HG03097 (cell line): Measurements from ENCODE around the gene SNX5.

Experiments used
- ATAC-seq: cut with Tn5 transposase; IDR thresholded peaks from one replicate; pipeline ENCODE4 v1.9.1; 2021; ENCODE audit not compliant: unreplicated experiment, low FRiP score

SNX5 gene

GRCh38 chr20:17941826-17942196, 26.8 kb downstream of the SNX5 start:
- ATAC-seq = no peak

DNA sequence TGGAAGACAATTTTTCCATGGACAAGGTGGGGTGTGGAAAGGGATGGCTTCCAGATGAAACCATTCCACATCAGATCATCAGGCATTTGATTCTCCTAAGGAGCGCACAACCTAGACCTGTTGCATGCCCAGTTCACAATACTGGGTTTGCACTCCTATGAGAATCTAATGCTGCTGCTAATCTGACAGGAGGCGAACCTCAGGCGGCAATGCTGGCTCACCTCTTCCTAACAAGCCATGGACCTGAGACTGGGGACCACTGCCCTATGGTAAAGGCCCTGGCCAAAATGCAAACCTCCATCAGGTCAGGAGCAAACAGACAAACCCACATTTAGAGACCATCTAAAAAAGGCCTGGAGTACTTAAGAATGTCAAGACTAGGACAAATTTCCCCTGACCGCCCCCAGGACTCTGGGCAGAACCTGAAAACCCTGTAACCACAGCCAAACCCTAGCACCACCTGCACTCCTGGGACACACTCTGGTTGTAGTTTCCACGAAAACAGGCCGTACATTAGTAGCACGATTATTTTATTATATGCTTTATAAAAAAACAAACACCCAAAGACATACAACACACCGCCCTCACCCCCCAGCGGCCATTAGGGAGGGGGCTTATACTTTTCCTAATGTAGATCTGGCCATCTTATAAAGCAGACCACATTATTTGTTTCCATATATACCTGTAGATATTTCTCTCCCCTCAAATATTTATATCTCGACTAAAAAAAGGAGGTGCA, 27.3 kb downstream of the SNX5 start:
- ATAC-seq = no peak

DNA sequence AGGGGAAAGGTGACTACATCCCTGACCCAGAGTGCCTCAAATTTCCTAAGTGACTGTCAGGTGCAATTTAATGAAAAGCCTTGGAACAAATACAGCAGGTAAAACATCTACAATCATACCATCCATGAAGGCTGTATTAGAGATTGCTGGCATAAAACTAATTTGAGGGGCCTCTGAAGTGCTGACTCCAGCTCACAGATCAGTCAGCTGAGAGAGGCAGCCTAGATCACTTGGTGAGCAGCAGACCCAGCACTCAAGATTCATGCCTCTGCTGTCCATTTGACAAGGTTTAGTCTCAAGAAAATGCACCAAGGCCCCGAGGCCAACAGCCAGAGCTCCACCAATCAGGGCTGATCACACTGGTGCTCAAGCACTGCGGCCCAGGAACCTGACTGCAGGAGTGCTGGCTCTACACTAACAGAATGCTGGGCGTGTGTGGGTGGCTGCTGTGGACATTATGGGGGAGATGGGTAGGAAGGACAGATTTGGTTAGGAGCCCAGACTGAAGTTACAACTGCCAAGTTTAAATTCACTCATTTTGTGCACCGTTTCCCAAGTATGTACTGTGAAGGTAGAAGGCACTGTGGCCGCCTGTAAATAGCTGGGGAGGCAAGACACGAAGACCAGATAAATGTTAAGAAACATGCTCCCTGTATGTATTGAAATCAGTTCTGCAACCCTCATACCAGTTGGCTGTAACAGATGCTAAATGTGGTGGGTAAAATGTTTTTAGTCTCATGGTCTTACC, 28.2 kb downstream of the SNX5 start:
- ATAC-seq = no peak

DNA sequence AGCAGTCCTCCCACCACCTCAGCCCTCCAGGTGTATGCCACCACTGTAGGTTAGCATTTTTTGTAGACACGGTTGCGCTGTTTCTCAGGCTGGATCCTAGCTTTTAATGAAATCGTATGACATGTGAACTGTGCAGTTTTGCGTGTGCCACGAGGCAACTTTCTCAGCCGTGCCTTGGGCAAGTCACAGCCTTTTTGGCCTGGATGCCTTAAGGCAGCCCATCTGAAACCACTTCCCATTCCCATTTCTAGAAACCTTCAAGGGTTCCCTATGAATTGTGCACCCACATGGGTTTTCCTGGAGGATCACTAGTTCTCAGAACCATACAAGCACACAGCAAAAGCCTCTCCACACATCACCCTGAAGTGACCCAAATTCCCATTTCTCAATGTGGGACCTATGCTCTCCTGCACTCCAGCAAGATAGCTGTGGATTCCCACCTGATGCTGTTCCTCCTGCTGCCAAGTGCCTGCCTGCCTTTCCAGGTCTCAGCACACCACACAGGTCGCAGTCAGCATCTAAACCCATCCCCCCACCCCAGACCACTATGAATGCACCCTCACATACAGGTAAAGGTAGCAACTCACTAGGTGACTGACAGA, 28.9 kb downstream of the SNX5 start:
- ATAC-seq = no peak

DNA sequence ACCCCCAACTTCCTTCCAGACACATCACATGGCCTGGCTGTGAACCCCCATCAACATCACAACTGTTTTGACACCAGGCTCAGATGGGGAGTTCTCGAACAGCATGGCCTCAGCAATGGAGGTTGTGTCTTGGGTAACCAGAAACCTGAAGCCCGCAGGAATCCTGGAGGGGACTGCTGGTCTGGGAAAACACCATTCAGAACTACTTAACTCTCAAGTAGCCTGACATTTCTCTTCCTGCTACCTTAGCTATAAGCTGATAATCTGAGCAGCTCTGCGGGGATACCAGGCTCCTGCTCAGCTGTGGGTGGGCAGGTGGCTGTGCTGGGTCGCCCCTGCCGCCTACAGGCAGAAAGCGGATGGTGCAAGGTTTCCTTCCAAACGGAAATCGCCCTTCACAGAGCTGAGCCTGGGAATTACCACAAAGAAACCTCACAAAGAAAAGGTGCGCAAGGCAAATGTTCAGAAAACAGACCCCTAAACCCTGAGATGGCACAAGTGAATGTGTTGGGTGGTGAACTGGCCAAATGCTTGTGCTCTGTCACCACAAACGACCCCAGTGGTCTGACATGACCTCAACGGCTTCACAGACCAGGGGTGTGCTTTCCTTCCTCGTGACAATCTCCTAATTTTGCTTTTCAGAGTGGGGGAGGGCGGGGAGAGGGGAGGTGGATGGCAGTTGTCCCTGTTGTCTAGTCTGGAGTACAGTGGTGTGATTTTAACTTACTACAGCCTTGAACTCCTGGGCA, 29.5 kb downstream of the SNX5 start:
- ATAC-seq = peak; percentile 67

- ATAC-seq = no peak
These were observed 31.5 kb downstream of the SNX5 start for GRCh38 chr20:17936761-17937732.

DNA sequence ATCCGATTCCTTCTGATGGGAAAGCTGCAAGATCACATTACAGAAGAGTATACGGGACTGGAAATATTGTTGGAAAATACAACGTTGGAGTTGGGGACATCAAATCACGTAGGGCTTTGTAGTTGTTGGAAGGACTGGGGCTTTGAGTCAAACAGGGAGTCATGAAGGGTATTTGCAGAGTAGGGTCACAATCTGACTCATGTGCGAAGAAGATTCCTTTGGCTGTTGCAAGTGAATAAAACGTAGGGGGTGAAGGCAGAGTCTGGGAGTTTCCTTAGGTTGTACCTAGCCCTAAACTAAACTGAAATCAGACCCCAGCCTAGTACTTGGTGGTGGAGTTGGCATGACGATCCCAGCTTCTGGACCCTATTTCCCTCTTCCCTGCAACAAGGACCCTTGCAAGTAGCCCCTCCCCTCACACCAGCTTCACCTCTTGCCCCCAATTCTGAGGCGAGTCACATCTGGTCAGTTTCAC, 32.3 kb downstream of the SNX5 start:
- no peak for ATAC-seq

GRCh38 chr20:17935761-17936160, 32.8 kb downstream of the SNX5 start:
- ATAC-seq = no peak

- ATAC-seq = no peak
These were observed 33.4 kb downstream of the SNX5 start for GRCh38 chr20:17935186-17935585.

GRCh38 chr20:17934141-17934862, 34.3 kb downstream of the SNX5 start:
- ATAC-seq = no peak

DNA sequence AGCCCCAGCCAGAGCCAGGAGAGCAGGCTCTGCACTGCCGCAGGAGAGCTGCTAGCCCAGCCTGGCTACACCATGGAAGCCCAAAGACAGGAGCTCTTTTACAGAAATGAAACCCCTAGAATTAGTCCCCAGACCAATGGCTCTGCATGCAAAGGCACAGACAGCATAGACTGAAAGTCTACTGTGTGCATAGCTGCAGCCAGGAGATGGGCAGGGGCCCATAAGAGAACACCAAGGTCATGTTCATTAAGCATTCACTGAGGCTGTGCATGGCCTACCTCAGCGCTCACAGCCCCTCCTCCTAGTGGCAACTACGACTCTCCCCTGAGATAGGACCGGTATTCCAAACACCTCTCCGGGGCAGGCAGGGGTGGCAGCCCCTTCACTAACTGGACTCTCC, 34.9 kb downstream of the SNX5 start:
- no peak for ATAC-seq

GRCh38 chr20:17933121-17933520, 35.5 kb downstream of the SNX5 start:
- no peak for ATAC-seq

DNA sequence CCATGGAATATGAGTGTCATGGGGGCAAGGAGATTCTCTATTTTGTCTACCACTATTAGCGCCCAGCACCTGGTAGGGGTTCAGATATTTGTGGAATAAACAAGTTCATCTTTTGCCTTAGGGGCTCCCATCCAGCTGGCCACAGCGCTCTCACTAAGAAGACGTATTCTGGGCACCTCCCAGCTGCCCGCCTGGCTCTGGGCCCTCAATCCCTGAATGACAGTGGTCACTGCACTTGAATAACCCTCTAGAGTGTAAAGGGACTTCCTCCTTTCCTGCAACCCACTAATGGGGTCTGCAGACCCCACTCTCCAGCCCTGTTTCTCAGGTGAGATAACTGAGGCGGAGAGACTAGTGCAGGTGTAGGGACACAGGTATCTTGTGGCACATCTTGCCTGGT, 36.2 kb downstream of the SNX5 start:
- no peak for ATAC-seq

DNA sequence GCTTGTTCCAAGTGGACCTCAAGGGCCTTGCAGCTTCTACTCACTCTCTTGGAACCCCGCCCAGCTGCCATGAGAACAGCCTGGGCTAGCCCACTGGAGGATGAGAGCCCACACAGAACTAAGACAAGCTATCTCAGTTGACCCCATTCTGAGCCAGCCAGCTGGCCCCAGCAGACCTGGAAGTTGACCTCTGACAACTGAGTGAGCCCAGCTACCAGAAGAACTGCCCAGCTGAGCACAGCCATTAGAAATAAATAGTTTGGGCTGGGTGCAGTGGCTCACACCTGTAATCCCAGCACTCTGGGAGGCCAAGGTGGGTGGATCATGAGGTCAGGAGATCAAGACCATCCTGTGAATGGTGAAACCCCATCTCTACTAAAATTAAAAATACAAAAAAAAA, 37.1 kb downstream of the SNX5 start:
- no peak for ATAC-seq

DNA sequence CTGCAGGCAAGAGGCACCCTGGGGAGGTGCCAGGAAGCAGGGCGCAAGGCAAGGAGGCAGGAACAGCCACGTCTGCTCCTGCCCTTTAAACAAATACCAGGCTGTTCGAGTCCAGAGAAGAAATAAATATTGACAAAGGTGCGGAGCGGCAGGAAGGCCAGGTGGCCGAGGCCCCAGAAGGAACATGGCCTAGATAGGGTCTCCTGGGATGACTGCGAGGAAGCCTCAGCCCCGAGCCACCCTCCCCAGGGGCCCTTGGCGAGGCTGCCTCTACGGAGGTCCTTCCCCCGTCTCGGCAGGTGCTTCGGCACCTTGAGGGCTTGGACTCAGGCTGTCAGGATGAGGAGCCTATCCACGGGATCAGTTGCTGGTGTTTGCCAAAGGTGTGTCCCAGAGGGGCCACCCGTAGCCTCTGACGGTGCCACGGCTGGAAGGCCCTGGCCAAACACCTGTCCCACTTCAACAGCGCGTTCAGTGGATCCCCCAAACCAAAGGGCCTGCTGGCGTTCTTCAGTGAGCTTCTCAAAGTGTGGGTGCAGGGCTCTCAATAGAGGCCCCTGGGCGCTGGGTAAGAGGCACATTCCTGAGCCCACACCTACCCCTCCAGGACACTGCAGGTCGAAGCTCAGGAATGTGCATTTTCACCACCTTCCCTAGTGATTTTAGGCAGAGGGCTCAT, 39.8 kb downstream of the SNX5 start:
- no peak for ATAC-seq

DNA sequence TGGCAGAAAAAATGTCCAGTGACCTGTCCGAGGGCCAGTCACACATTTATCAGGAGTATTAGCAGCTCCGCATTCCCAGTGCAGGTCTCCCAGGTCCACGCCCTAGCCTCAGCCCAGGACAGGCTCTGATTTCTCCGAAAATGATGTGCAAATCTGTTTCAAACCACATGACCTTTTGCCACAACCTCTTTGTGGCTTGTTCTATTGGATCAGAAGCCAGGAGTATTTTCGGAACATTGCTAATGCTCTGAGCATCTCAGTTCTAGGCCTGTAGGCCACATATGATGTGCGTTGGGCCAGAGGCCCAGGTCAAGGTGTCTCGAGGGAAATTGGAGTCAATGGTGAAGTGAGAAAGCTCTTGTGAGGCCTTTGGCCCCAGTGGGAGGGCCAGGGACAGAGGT, 40.4 kb downstream of the SNX5 start:
- no peak for ATAC-seq

DNA sequence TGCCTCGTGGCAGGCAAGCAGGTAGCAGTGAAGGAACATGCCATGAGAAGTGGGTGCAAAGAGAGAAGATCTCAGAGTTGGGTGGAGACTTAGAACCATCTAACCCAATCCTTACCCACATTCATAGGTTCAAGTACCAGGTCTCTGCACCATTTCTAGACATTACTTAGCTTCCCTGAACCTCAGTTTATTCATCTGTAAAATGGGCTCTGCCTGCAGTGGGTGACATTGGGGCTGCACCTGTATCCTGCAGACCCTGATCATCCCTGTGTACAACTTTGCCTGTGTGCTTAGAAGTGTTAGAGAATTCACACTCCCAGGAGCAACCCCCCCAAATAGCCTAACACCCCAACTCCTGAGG, 42.7 kb downstream of the SNX5 start:
- ATAC-seq = no peak

DNA sequence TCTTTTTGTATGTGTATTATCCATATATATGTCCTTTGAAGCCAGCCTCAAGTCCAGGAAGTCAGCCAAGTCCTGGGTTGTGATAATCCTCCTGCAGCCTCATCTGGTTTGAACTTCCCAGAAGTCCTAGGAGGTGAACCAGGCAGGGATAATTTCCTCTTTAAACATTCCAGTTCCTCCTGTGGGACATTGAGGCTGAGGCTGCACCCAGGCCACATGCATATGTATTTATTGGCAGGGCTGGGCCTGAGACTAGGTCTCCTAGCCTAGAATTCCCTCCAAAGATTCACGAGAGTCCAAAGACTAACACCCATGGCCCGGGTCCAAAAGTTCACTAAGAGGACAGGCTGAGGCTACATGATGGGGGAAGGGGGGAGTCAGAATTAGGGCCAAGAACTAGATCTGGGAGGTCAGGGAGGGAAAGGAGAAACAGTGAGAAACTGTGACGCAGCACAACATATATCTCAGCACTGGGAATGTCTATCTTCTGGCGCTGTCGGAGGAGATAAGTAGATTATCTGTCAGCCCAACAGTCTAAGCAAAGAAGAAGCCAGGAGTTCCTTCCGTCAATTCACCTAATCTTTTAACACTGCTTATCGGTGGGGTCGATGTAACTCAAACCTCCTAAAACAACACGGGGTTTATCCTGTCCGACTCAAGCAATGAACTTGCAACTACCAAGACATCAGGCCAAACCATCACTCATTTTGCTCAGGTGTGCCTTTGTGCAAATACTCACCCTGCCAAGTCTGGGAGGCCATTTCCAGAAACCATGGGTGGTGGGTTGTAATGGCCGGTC, 43.3 kb downstream of the SNX5 start:
- no peak for ATAC-seq
